HG02642 (cell line): ENCODE results near the gene TMEM31.

Experiments
- ATAC-seq: cut with Tn5 transposase; IDR thresholded peaks from one replicate; pipeline ENCODE4 v1.9.1; 2021; ENCODE audit warnings: mild to moderate bottlenecking; ENCODE audit not compliant: unreplicated experiment, poor library complexity

Gene TMEM31, protein sequence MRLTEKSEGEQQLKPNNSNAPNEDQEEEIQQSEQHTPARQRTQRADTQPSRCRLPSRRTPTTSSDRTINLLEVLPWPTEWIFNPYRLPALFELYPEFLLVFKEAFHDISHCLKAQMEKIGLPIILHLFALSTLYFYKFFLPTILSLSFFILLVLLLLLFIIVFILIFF

DNA sequence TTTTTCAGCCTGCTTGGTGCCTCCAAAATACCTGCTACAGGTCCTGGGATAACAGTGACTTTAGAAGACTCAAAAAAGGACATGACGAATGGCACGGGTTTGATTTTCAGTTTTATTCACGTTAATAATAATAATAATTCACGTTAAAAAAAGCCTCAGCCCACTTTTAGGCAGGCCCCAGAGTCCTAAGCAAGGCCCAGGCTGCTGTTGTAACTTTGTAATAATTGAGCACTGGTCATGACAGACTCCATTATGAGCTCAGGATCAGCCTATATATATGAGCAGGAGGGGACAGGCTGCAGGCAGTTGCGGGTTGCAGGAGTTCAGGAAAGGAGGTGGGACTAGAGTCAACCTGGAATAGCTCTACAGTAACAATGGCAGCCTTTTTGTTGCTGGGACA is at the start of gene TMEM31:
Gene TMEM31, plus strand, starts transcription at position 301 of the 400 bp plus-strand sequence. CDS start 1,350 bp downstream, outside the sequence.
- ATAC-seq: no peak

DNA sequence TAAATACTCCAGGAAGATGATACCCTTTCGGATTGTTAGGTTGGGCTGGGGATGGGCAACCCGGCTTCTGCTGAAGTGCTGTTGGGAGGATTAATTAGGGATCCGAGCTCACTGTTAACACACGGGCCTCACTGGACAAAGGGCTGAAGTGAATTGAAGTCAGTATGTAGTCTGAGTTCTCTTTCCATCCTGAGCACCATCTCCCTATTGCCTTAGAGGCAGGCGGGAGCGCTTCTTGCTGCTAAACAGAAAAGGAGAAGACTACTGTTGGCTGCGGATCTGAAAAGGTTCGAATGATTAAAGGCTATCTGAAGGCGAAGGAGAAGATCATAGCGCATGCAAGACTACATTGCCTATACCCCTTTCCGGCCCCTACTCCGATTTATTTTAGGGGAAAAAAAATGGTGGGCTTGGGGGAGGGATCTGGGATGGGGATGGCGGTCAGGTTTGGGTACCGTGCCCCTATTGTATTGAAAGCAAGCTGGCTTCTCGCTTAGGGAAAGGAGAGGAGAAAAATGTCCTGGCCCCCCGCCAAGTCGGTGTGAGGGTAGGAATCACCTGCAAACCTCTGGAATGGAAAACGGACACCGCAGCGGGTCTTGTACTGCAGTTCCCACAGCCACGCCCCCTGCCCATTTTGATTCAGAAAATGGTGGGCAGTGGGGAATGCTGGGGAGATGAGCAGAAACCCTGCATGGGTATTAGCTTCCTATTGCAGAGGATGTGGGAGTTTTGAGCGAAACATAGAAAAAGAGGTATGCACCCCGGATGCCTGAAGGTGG is 46.5 kb upstream of the TMEM31 start:
- no peak for ATAC-seq

DNA sequence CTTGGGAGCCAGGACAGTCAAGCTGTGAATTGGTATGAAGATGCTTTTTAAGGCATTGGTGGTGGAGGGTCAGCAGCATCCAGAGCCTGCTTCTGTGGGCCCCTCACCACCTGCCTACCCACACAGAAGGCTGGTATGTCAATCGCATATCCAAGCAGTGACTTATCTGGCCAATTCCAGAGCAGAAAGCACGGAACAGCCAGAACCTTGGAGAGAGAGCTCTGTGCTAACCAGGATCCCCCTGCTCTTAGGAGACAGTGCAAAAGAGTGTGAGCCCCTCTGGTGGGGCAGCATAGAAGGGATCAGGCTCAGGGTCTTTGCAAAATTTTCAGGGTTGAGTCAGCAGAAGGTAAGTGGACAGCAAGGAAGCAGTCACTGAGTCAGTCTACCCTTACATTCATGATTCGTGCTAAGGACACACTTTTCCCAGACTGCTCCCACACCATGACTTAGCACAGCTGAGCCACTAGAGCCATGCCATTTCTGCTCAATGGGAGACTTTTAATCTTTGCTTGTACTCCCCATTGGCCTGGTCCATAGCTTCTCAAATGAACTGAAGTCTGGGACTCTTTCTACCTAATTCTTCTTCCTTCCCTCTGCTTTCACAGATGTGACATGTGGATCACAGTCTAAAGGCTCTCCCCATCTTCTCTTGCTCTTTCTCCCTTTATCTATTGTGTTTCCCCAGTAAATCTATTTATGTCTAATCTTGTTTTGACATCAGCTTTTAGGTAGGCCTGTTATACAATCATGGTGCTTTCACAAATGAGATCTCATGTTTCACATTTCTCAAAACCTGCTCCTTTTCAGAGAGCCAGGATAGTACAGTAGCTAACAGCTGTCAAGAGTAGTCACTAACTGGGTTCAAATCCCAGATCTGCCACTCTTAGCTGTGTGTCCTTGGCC is 44.3 kb upstream of the TMEM31 start:
- no peak for ATAC-seq

- ATAC-seq: no peak
These were observed 41.0 kb upstream of the TMEM31 start for GRCh38 chrX:103669745-103670144.

- ATAC-seq: no peak
These were observed 35.9 kb upstream of the TMEM31 start for GRCh38 chrX:103674531-103675454.

DNA sequence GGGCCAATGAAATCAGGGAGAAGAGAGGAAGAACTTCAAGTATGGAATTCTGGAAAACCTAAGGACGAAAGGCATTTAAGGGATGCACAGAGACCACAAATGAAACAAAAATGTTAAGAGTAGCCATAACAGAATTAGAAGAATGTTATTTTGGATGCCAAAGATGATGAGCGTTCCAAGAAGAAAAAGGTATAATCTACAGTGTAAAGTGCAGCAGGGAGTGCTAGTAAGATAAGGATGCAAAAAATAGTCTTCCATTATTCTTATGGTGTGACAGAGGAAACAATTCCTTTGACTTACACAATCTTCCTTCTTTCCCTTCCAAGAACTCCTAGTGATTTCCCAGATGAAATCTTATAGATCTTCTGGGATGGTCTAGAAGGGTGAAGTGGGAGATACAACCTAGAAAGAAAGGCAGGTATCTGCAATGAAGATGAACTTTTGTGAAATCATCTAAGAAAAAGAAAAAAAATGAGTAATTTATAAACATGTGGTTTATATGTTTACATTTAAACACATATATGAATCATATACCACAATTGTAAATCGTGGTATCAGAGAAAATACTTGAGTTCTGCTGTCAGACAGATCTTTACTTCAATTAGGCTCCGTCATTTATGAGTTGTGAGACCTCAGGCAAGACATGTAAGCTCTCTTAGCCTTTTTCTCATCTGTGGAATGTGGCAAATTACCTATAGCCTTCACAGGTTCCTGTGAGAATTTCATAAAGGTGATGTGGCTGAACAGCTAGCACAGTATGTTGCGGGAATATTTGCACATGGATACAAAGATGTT is 32.3 kb upstream of the TMEM31 start:
- no peak for ATAC-seq

DNA sequence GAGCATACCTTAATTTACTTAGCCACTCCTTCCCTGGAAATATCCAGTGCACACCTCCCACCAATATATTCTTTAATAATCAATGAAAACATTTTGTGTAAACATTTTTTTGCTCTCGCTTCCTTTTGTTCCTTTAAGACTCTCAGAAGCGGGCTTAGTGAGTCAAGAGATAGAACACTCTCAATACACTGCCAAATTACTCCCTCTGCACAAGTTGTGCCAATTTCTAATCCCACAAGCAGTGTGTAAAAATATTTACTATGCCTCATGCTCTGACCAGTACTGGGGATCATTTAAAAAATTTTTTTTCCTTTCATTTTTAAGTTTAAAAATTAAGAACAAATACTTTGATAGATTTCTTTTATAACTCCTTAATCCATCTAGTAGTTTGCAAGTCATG is 29.3 kb upstream of the TMEM31 start:
- no peak for ATAC-seq

GRCh38 chrX:103685396-103685795 is 25.3 kb upstream of the TMEM31 start:
- ATAC-seq: no peak

GRCh38 chrX:103686199-103687072 is 24.3 kb upstream of the TMEM31 start, which contains the start of gene MORF4L2:
Gene MORF4L2 (minus strand): TSS chrX:103686699. CDS start chrX:103677027, 9,672 bp downstream.
- peak; percentile 94 for ATAC-seq

DNA sequence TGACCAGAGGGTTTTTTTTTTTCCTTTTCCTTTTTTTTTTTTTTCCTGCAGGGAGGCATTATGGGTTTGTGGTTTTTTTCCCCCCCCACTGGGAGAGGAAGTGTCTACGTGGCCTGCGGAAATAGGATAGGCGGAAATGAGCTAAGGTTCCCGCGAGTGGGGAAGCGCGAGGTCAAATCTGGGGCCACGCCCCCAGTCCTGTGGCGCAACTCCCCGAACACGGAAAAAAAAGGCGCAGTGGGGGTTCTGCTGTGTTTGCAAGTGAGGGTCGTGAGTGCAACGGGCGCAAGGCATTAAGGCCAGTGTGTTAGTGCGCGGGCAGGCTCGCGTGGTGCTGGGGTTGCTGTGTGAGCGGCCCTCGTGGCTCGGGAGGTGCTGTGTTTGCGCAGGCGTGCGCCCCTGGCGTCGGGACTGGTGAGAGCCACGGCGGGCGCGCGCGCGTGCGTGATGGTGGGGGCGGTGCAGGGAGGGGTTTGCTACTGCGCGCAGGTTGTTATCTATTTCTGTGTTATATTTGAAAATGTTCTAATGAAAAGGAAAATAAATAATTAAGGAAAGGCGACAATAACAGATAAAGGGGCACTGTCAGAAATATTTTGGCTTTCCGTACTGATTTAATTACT is 23.5 kb upstream of the TMEM31 start:
- ATAC-seq: peak; percentile 59

- no peak for ATAC-seq
These were observed 23.0 kb upstream of the TMEM31 start for GRCh38 chrX:103687696-103688201.

DNA sequence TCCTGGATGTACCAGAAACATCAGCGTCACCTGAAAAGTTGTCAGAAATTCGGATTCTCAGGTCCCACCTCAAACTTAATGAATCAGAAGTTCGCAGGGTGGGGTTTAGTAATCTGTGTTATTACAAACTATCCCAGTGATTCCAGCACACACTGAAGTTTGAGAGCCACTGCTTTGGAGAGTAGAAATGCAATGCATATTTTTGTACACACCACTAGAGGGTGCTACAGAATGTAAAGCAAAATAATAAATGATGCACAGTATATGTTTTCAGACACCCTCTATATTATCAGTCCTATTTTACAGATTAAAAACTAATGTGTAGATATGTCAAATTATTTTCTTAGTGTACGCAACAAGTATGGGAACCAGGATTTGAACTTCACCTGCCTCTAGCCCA is 21.8 kb upstream of the TMEM31 start:
- ATAC-seq: no peak

GRCh38 chrX:103691059-103691458 is 19.6 kb upstream of the TMEM31 start:
- ATAC-seq: no peak

DNA sequence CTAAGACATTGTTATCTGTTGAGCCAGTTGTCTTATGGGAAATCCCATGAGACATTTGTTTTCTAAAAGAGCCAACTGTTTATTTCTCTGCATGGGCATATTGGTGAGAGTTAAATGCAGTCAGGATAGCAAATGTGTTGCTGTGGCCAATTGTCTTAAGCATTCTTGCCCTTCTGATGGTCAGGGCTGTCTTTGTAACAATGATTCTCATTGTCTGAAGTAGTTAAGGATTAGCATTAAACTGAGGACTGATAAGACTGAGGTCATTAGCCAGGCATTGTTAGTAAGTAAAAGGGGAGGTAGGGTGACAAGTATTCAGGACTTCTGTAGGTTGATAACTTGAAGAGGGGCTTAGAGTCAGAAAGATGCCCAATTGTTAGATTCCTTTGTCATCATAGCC is 13.0 kb upstream of the TMEM31 start:
- ATAC-seq: no peak

DNA sequence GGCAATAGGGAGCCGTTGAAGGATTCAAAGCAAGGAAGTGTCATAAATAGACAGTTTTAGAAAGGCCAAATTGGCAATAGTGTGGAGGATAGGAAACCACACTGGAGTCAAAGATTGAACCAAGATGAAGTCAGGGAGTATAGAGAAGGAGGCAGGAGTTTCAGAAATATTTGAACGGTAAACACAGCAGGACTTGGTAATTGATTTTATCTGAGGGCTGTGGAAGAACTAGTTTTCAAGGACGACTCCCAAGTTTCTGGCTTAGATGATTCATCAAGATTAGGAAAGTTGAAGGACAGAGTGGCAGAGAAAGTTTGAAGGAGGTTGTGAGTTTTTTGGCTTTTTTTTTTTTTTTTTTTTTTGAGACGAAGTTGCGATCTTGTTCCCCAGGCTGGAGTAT is 11.5 kb upstream of the TMEM31 start:
- ATAC-seq: no peak

DNA sequence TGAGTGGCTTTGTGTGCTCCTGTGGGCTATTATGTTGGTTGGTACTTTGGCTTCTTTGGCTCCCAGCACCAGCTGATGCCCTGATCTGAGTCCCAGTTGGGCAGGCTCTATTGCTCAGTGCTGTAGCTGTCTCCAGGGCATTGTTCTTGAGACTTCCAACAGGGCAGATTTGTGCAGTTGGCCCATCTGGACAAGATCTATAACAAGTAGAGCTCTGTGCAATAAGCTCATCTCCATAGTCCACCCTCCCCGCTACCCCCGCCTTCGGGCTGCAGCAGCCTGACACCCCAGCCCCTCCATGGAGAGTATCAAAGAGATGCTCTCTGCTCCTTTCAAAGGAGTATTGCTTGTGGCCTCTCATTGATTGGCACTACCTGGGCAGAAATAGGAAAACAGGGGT is 5.8 kb upstream of the TMEM31 start:
- ATAC-seq: no peak

DNA sequence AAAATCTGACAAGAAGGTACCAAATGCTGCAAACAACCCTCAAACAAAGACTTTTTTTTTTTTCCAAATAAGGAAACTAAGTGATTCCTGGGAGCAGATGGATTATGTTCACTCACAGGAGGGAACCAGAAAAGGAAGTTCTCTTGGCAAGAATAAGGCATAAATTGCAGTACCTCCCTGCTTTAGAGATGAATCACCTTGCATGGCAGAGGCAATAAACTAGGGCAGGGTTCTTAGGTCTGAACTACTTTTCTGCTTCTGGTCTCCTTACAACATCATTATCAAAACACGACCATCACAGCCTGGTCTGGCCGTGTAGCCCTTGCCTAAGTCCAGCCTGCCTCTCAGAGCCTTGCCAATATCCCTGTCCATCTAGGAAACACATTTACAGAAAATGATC is 6.3 kb downstream of the TMEM31 start:
- no peak for ATAC-seq

GRCh38 chrX:103718120-103718519 is 7.4 kb downstream of the TMEM31 start:
- no peak for ATAC-seq
